Heart left ventricle (tissue), 13 donors: ENCODE measurements around the gene TAF5L.

Experiments
- CTCF ChIP-seq, 12 donors: fragments of 200-600 bp; sonication (generic) in 4 of 12; IDR thresholded peaks; one replicate each; pipeline versions ENCODE4 v1.5.0 to v1.8.0; 2018 to 2022; ENCODE audit warnings: antibody characterized with exemption in 12 of 12, mild to moderate bottlenecking in 5 of 12
- POLR2A ChIP-seq, 2 donors: fragments of 450-650 bp; IDR thresholded peaks; one replicate each; pipeline ENCODE4 v1.6.1; 2017; ENCODE audit warnings: antibody characterized with exemption in 2 of 2, mild to moderate bottlenecking in 2 of 2, moderate library complexity in 2 of 2
- donor health status: ischemic (EF 13 %, LVEDD 7.1; RV severe dilation, severe dysfunction).
- donor health status: DM: no; HTN: yes; CAD: no.
- donor health status: DM: no; HTN: no; CAD: no.
- donor health status: ischemic (EF 25% LVEDD 6.9; RV normal size, moderate dysfunction).
- donor health status: ischemic (EF 25% LVEDD 5.7; RV mildly dilated, moderate dysfunction).
- donor health status: ischemic (EF 35%, LVEDD 5.7; RV mildly dilated, moderate dysfunction).
- donor health status: nonischemic (EF 11% LVEDD 7.7; RV severe dilation, severe dysfunction).
- donor health status: DM: yes; HTN: yes; CAD: no.
- donor health status: PGD.
- donor health status: ischemic (EF 29% LVEDD 5.4; RV normal size, mild dysfunction).
- donor health status: nonischemic (EF 23%, LVEDD 6.1; RV moderate dilation, normal function).

- no peak for TF ChIP-seq CTCF (IDR thresholded peaks at IDR 0.05)
- TF ChIP-seq POLR2A (IDR thresholded peaks at IDR 0.05) = no peak
Measured at GRCh38 chr1:229544587-229544986, 81.3 kb downstream of the TAF5L start.
